ENCODE results near the gene KRT9.
"Not testable (repeated sequence)": the region's sequence is repeated elsewhere in the genome, so short reads cannot be mapped to it uniquely, and the experiment has no call there.

Gene KRT9

GRCh38 chr17:41546819-41547218 is 25.0 kb downstream of the KRT9 start:
- DNase-seq (ENCODE audit: low spot score): no peak

GRCh38 chr17:41545829-41546410 is 25.9 kb downstream of the KRT9 start:
- no peak for DNase-seq (ENCODE audit: low spot score)

GRCh38 chr17:41544935-41545334 is 26.9 kb downstream of the KRT9 start:
- no peak for DNase-seq (ENCODE audit: low spot score)

GRCh38 chr17:41544491-41544892 is 27.4 kb downstream of the KRT9 start:
- DNase-seq (ENCODE audit: low spot score): no peak

GRCh38 chr17:41542786-41543185 is 29.1 kb downstream of the KRT9 start:
- not testable (repeated sequence) for DNase-seq (ENCODE audit: low spot score)

GRCh38 chr17:41542357-41542756 is 29.5 kb downstream of the KRT9 start:
- no peak for DNase-seq (ENCODE audit: low spot score)

- DNase-seq (ENCODE audit: low spot score): no peak
Measured at GRCh38 chr17:41540921-41541625, 30.8 kb downstream of the KRT9 start.

GRCh38 chr17:41539979-41540701 is 31.7 kb downstream of the KRT9 start:
- no peak for DNase-seq (ENCODE audit: low spot score)

GRCh38 chr17:41539071-41539492 is 32.8 kb downstream of the KRT9 start:
- DNase-seq (ENCODE audit: low spot score): no peak

- DNase-seq (ENCODE audit: low spot score): no peak
Measured at GRCh38 chr17:41538565-41538991, 33.3 kb downstream of the KRT9 start.

- no peak for DNase-seq (ENCODE audit: low spot score)
Measured at GRCh38 chr17:41537990-41538389, 33.9 kb downstream of the KRT9 start.

- DNase-seq (ENCODE audit: low spot score): no peak
Measured at GRCh38 chr17:41537614-41537954, 34.3 kb downstream of the KRT9 start.

GRCh38 chr17:41536741-41537613 is 34.9 kb downstream of the KRT9 start:
- no peak for DNase-seq (ENCODE audit: low spot score)

GRCh38 chr17:41535764-41536481 is 35.9 kb downstream of the KRT9 start:
- no peak for DNase-seq (ENCODE audit: low spot score)

- DNase-seq (ENCODE audit: low spot score): no peak
Measured at GRCh38 chr17:41534899-41535546, 36.8 kb downstream of the KRT9 start.

- no peak for DNase-seq (ENCODE audit: low spot score)
Measured at GRCh38 chr17:41533613-41534012, 38.2 kb downstream of the KRT9 start.

- DNase-seq (ENCODE audit: low spot score): no peak
Measured at GRCh38 chr17:41532947-41533570, 38.8 kb downstream of the KRT9 start.

- no peak for DNase-seq (ENCODE audit: low spot score)
Measured at GRCh38 chr17:41531993-41532392, 39.9 kb downstream of the KRT9 start.

GRCh38 chr17:41530062-41531048 is 41.5 kb downstream of the KRT9 start:
- no peak for DNase-seq (ENCODE audit: low spot score)
